DOHH2 (cell line): ENCODE data around the gene AKAP17A.
A peak's percentile ranks its signal among the peaks of the same experiment; 100 is the strongest.

ENCODE experiments used
- H3F3A ChIP-seq: fragments of 200-600 bp; sonication (generic), shearing (Covaris generic); 2 replicates; pipeline ENCODE4 v1.6.0; 2016; ENCODE audit warnings: antibody characterized with exemption, mild to moderate bottlenecking; ENCODE audit not compliant: control insufficient read depth, insufficient read depth
- H3K27ac ChIP-seq: fragments of 200-600 bp; sonication (generic); 2 replicates; pipeline ENCODE4 v1.5.1; 2014; ENCODE audit warnings: low read depth, mild to moderate bottlenecking, low read length, moderate library complexity
- H3K27me3 ChIP-seq: fragments of 200-600 bp; sonication (generic); 2 replicates; pipeline ENCODE4 v1.6.1; 2014; ENCODE audit warnings: mild to moderate bottlenecking, low read length, mixed read lengths; ENCODE audit not compliant: control insufficient read depth
- H3K36me3 ChIP-seq: fragments of 200-600 bp; sonication (generic); 2 replicates; pipeline ENCODE4 v1.6.1; 2014; ENCODE audit warnings: mild to moderate bottlenecking, low read length, moderate library complexity, mixed read lengths; ENCODE audit not compliant: control insufficient read depth
- H3K4me1 ChIP-seq: fragments of 200-600 bp; sonication (generic); 2 replicates; pipeline ENCODE4 v1.6.1; 2014; ENCODE audit warnings: mild to moderate bottlenecking, low read length, mixed read lengths; ENCODE audit not compliant: control insufficient read depth
- H3K4me2 ChIP-seq: fragments of 200-600 bp; sonication (generic); 2 replicates; pipeline ENCODE4 v1.6.0; 2014; ENCODE audit warnings: mild to moderate bottlenecking, low read length, moderate library complexity
- H3K4me3 ChIP-seq: fragments of 200-600 bp; sonication (generic); 2 replicates; pipeline ENCODE4 v1.5.1; 2014; ENCODE audit warnings: mild to moderate bottlenecking, low read length, mixed read lengths
- H3K79me2 ChIP-seq: fragments of 200-600 bp; sonication (generic); 2 replicates; pipeline ENCODE4 v1.6.1; 2014; ENCODE audit warnings: mild to moderate bottlenecking, low read length, mixed read lengths; ENCODE audit not compliant: control insufficient read depth
- H3K9me2 ChIP-seq: fragments of 200-600 bp; sonication (generic); replicated peaks from 2 replicates; pipeline ENCODE4 v1.6.1; 2014; ENCODE audit warnings: mild to moderate bottlenecking, low read length, mixed read lengths; ENCODE audit not compliant: control insufficient read depth
- H3K9me3 ChIP-seq: fragments of 200-600 bp; sonication (generic); 2 replicates; pipeline ENCODE4 v1.6.1; 2014; ENCODE audit warnings: antibody characterized with exemption, low read length, mixed read lengths; ENCODE audit not compliant: control insufficient read depth, insufficient read depth
- H4K20me1 ChIP-seq: fragments of 200-600 bp; sonication (generic); 2 replicates; pipeline ENCODE4 v1.6.0; 2014; ENCODE audit warnings: low read depth, mild to moderate bottlenecking, antibody characterized with exemption, low read length, moderate library complexity; ENCODE audit not compliant: control insufficient read depth, insufficient read depth
- EZH2phosphoT487 ChIP-seq: fragments of 200-600 bp; sonication (generic); IDR thresholded peaks from 2 replicates; pipeline ENCODE4 v1.6.1; 2017; ENCODE audit warnings: borderline replicate concordance, mild to moderate bottlenecking, antibody characterized with exemption, low read length, moderate library complexity, mixed read lengths
- TF ChIP-seq, protein P1 (sequence below): fragments of 200-600 bp; sonication (generic); IDR thresholded peaks from one replicate; pipeline ENCODE4 v1.5.1; 2014; ENCODE audit warnings: antibody characterized with exemption, mild to moderate bottlenecking, low read depth, low read length; ENCODE audit not compliant: poor library complexity, severe bottlenecking

Gene AKAP17A

DNA sequence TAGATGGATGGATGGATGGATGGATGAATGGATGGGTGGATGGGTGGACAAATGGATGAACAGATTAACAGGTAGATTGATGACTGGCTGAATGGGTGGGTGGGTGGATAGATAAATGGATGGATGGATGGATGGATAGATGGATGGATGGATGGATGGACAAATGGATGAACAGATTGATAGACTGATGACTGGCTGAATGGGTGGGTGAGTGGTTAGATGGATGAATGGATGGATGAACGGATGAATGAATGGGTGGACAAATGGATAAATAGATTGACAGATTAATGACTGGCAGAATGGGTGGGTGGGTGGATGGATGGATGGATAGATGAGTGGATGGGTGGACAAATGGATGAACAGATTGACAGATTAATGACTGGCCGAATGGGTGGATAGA lies 13.6 kb upstream of the AKAP17A start:
- H4K20me1 ChIP-seq, result no peaks in the 10 kb centered on the region
- no peaks in the 10 kb centered on the region for H3K27me3 ChIP-seq
- no peak overlapping the region for H3K4me3 ChIP-seq
- no peaks in the 10 kb centered on the region for H3K79me2 ChIP-seq
- H3K4me2 ChIP-seq, result no peak overlapping the region
- H3K36me3 ChIP-seq, result no peaks in the 10 kb centered on the region
- TF ChIP-seq, protein P1, sequence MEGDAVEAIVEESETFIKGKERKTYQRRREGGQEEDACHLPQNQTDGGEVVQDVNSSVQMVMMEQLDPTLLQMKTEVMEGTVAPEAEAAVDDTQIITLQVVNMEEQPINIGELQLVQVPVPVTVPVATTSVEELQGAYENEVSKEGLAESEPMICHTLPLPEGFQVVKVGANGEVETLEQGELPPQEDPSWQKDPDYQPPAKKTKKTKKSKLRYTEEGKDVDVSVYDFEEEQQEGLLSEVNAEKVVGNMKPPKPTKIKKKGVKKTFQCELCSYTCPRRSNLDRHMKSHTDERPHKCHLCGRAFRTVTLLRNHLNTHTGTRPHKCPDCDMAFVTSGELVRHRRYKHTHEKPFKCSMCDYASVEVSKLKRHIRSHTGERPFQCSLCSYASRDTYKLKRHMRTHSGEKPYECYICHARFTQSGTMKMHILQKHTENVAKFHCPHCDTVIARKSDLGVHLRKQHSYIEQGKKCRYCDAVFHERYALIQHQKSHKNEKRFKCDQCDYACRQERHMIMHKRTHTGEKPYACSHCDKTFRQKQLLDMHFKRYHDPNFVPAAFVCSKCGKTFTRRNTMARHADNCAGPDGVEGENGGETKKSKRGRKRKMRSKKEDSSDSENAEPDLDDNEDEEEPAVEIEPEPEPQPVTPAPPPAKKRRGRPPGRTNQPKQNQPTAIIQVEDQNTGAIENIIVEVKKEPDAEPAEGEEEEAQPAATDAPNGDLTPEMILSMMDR, result no peak
- TF ChIP-seq EZH2phosphoT487, result no peak
- peaks cover 10% of the 10 kb centered on the region for H3F3A ChIP-seq
- no peak overlapping the region for H3K27ac ChIP-seq
- H3K9me2 ChIP-seq, result no peaks in the 10 kb centered on the region
- peaks cover 30% of the 10 kb centered on the region for H3K4me1 ChIP-seq
- H3K9me3 ChIP-seq, result no peaks in the 10 kb centered on the region

DNA sequence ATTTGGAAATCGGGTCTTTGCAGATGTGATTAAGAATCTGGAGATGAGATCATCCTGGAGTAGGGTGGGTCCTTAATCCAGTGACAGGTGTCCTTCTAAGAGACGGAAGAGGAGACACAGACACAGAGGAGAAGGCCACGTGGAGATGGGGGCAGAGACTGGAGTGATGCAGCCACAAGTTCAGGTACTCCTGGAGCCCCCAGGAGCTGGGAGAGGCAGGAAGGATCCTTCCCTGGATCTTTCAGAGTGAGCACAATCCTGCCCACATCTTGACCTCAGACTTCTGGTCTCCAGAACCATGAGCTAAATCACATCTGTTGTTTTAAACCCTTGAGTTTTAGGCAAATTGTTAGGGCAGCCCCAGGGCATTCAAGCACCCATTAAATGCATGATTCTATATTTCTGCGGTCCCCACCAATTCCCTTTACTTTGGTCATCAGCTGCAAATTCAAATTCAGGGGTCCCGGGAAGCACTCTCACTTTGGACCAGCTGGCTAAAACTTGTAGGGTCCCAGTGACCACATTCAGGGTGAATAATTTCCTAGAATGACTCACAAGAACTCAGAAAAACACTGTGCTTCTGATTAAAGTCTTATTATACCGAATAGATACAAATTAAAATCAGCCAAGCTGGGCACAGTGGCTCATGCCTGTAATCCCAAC lies 12.8 kb upstream of the AKAP17A start:
- TF ChIP-seq, protein P1, result no peak
- TF ChIP-seq EZH2phosphoT487, result no peak

DNA sequence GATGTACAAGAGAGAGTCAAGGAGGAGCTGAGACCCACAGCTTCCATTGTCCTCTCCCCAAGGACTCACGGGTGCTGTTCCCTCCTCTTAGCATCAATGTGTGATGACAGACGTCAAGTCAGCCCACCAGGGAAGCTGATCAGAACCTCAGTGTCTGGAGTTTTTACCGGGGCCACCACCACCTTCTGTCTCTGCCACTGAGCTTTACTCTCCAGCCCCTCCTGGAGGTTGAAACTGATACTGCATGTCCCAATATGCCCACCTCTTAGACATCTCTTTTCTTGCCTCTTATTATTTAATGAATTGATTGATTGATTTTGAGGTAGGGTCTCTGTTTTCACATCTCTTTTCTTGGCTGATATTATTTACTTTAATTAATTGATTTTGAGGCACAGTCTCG lies 10.3 kb upstream of the AKAP17A start:
- TF ChIP-seq EZH2phosphoT487, result no peak
- TF ChIP-seq, protein P1, result peak; percentile 83
- H3K79me2 ChIP-seq, result no peaks in the 10 kb centered on the region

More for the DNA sequence above, 12.8 kb upstream of the AKAP17A start:
- Histone ChIP-seq H4K20me1 (no peaks in the 10 kb centered on the region), H3K9me2 (no peaks in the 10 kb centered on the region), H3K27me3 (no peaks in the 10 kb centered on the region), H3K27ac (no peak overlapping the region), H3K4me1 (peaks cover 38% of the 10 kb centered on the region), H3K4me2 (no peak overlapping the region), H3K79me2 (no peaks in the 10 kb centered on the region), H3F3A (peaks cover 10% of the 10 kb centered on the region), H3K4me3 (no peak overlapping the region), H3K36me3 (no peaks in the 10 kb centered on the region), H3K9me3 (no peaks in the 10 kb centered on the region)

More for the DNA sequence above, 10.3 kb upstream of the AKAP17A start:
- H3K9me3 ChIP-seq, result no peaks in the 10 kb centered on the region
- peak overlapping the region; percentile 28 for H3K4me2 ChIP-seq
- H3F3A ChIP-seq, result peaks cover 20% of the 10 kb centered on the region
- H3K36me3 ChIP-seq, result no peaks in the 10 kb centered on the region
- H4K20me1 ChIP-seq, result no peaks in the 10 kb centered on the region
- no peak overlapping the region for H3K4me3 ChIP-seq
- H3K27me3 ChIP-seq, result no peaks in the 10 kb centered on the region
- H3K4me1 ChIP-seq, result peaks cover 55% of the 10 kb centered on the region
- H3K27ac ChIP-seq, result no peak overlapping the region
- H3K9me2 ChIP-seq, result no peaks in the 10 kb centered on the region
